Stimulated activated CD8-positive, alpha-beta memory T cell treated with anti-CD3 and anti-CD28 coated beads, Interleukin-2, amount 100 ng/mL, for 1 hour (primary cell): ENCODE measurements around the gene TAPBPL.
"Not testable (repeated sequence)": the region's sequence is repeated elsewhere in the genome, so short reads cannot be mapped to it uniquely, and the experiment has no call there.

ENCODE experiments used
- DNase-seq, 2 donors: peaks; one replicate each; pipeline ENCODE4 v3.0.0-alpha.2; 2020; ENCODE audit warnings: low read depth in 2 of 2

TAPBPL gene

GRCh38 chr12:6490673-6491072, 38.8 kb downstream of the TAPBPL start:
- DNase-seq = not testable (repeated sequence)

- peak; percentile 88 to 94 for DNase-seq
These were observed 41.1 kb downstream of the TAPBPL start, which contains the start of gene MRPL51 for GRCh38 chr12:6492838-6493496. TSS of gene MRPL51 (minus strand) at chr12:6493262. CDS start at chr12:6493136, 126 bp downstream.

- peak; percentile 89 for DNase-seq
These were observed 41.8 kb downstream of the TAPBPL start, which contains the start of gene NCAPD2 for GRCh38 chr12:6493497-6494257. TSS of gene NCAPD2 (plus strand) at chr12:6494102. CDS start at chr12:6495099, 997 bp downstream.

- no peak for DNase-seq
These were observed 42.5 kb downstream of the TAPBPL start for GRCh38 chr12:6494258-6494743.

- no peak for DNase-seq
These were observed 43.1 kb downstream of the TAPBPL start for GRCh38 chr12:6494968-6495367.

GRCh38 chr12:6497291-6497690, 45.4 kb downstream of the TAPBPL start:
- not testable (repeated sequence) for DNase-seq

- no peak for DNase-seq
These were observed 48.6 kb downstream of the TAPBPL start for GRCh38 chr12:6500466-6500865.

- DNase-seq = no peak
These were observed 55.5 kb downstream of the TAPBPL start for GRCh38 chr12:6507102-6507998.

- no peak for DNase-seq
These were observed 56.2 kb downstream of the TAPBPL start for GRCh38 chr12:6508087-6508486.
